H1 (cell line): ENCODE measurements around the gene ANKRD11. TPM values are rescaled to one million over a fixed set of nuclear protein-coding genes. Genes with fewer than 3 reads are reported as not detected.
"Not testable (repeated sequence)": the region's sequence is repeated elsewhere in the genome, so short reads cannot be mapped to it uniquely, and the experiment has no call there.

Experiments
- CTCF ChIA-PET: fragments of 300-600 bp; sonication (Branson Sonifier 250); formaldehyde crosslinking; loops from one replicate; lab custom pipeline; 2021; ENCODE audit not compliant: partially characterized antibody; lab: Charles Lee
- POLR2A ChIA-PET: fragments of 300-600 bp; sonication (Branson Sonifier 250); formaldehyde crosslinking; loops from one replicate; lab custom pipeline; 2021; ENCODE audit warnings: inconsistent platforms; ENCODE audit not compliant: partially characterized antibody; lab: Charles Lee
- DNase-seq, 2 experiments: peaks; one replicate each; pipeline versions ENCODE4 v3.0.0 to v3.0.0-alpha.2; 2010 to 2022; ENCODE audit warnings: low spot score in 2 of 2, low read depth in 1 of 2, mixed read lengths in 1 of 2
- FAIRE-seq: peaks from 2 replicates; lab custom pipeline; 2011; peaks lifted over from hg19 to GRCh38; lab: Jason Lieb, UNC
- H2AFZ ChIP-seq: 2 replicates; pipeline ENCODE4 v1.8.1; 2012; ENCODE audit warnings: low read length, inconsistent platforms
- H2AK5ac ChIP-seq: 2 replicates; pipeline ENCODE4 v1.6.1; 2013; ENCODE audit warnings: low read depth, low read length
- H2BK120ac ChIP-seq: replicated peaks from 2 replicates; pipeline ENCODE3; 2013; ENCODE audit warnings: low read depth, low read length, inconsistent platforms
- H2BK12ac ChIP-seq: 2 replicates; pipeline ENCODE4 v1.6.1; 2013; ENCODE audit warnings: low read depth, low read length
- H2BK15ac ChIP-seq: 2 replicates; pipeline ENCODE4 v1.6.1; 2013; ENCODE audit warnings: low read length
- H2BK20ac ChIP-seq: 2 replicates; pipeline ENCODE4 v1.6.1; 2013; ENCODE audit warnings: low read length
- H2BK5ac ChIP-seq: 2 replicates; pipeline ENCODE4 v1.6.1; 2013; ENCODE audit warnings: low read depth, low read length
- H3K14ac ChIP-seq: 2 replicates; pipeline ENCODE4 v1.6.1; 2013; ENCODE audit warnings: inconsistent platforms; ENCODE audit not compliant: insufficient read length
- H3K18ac ChIP-seq: 2 replicates; pipeline ENCODE4 v1.6.1; 2013; ENCODE audit warnings: low read length; ENCODE audit errors: extremely low read depth
- H3K23ac ChIP-seq: 2 replicates; pipeline ENCODE4 v1.6.1; 2013; ENCODE audit warnings: inconsistent platforms; ENCODE audit not compliant: insufficient read length
- H3K23me2 ChIP-seq: 2 replicates; pipeline ENCODE4 v1.6.1; 2013; ENCODE audit warnings: low read depth, low read length
- H3K27ac ChIP-seq: 2 replicates; pipeline ENCODE4 v1.6.1; 2011; ENCODE audit warnings: low read depth, low read length, inconsistent platforms
- H3K27me3 ChIP-seq, 4 experiments: replicated peaks in 1 of 4; 1 replicate in 1 of 4; 2 replicates in 3 of 4; pipeline versions ENCODE4 v1.6.1 to v1.8.1; 2011 to 2013; ENCODE audit warnings: low read length in 3 of 4, mild to moderate bottlenecking in 3 of 4, inconsistent platforms in 2 of 4, mixed read lengths in 2 of 4, moderate library complexity in 1 of 4; ENCODE audit not compliant: control insufficient read depth in 3 of 4, insufficient read depth in 3 of 4; ENCODE audit errors: extremely low read depth in 1 of 4
- H3K36me3 ChIP-seq, 4 experiments: 2 replicates each; pipeline versions ENCODE4 v1.6.1 to v1.8.1; 2011 to 2013; ENCODE audit warnings: mild to moderate bottlenecking in 4 of 4, low read length in 3 of 4, moderate library complexity in 2 of 4, control low read depth in 1 of 4, inconsistent platforms in 1 of 4; ENCODE audit not compliant: insufficient read depth in 4 of 4, control insufficient read depth in 2 of 4
- H3K4ac ChIP-seq: replicated peaks from 2 replicates; pipeline ENCODE3; 2013; ENCODE audit warnings: low read length, low read depth, mixed read lengths, inconsistent platforms; ENCODE audit not compliant: insufficient read length
- H3K4me1 ChIP-seq, 4 experiments: replicated peaks in 1 of 4; 1 replicate in 1 of 4; 2 replicates in 3 of 4; pipeline versions ENCODE4 v1.6.1 to v1.8.1; 2011 to 2013; ENCODE audit warnings: low read length in 3 of 4, inconsistent platforms in 2 of 4, mixed read lengths in 1 of 4; ENCODE audit not compliant: insufficient read depth in 4 of 4, control insufficient read depth in 3 of 4
- H3K4me2 ChIP-seq, 2 experiments: 2 replicates each; pipeline versions ENCODE4 v1.6.1 to v1.8.1; 2011 to 2013; ENCODE audit warnings: low read depth in 2 of 2, low read length in 2 of 2, control low read depth in 1 of 2, inconsistent platforms in 1 of 2, mild to moderate bottlenecking in 1 of 2; ENCODE audit not compliant: insufficient read depth in 1 of 2
- H3K4me3 ChIP-seq, 4 experiments: fragments of 200-600, 300-600 bp in 1 of 4; sonication (generic), shearing (Covaris generic), sonication (Bioruptor Twin) in 1 of 4; 2 replicates each; pipeline versions ENCODE4 v1.5.1 to v1.8.1; 2011 to 2016; ENCODE audit warnings: low read length in 4 of 4, low read depth in 3 of 4, control low read depth in 2 of 4, inconsistent platforms in 2 of 4, mild to moderate bottlenecking in 2 of 4, mixed read lengths in 1 of 4, moderate library complexity in 1 of 4; ENCODE audit not compliant: insufficient read depth in 2 of 4; ENCODE audit errors: extremely low read depth in 1 of 4
- H3K56ac ChIP-seq: replicated peaks from 2 replicates; pipeline ENCODE3; 2013; ENCODE audit warnings: low read depth, mild to moderate bottlenecking, mixed read lengths, low read length, inconsistent platforms; ENCODE audit not compliant: insufficient read length
- H3K79me1 ChIP-seq: 2 replicates; pipeline ENCODE4 v1.6.1; 2013; ENCODE audit warnings: low read depth, low read length, control low read depth
- H3K79me2 ChIP-seq, 2 experiments: 2 replicates each; pipeline versions ENCODE4 v1.6.1 to v1.8.1; 2012 to 2013; ENCODE audit warnings: low read length in 2 of 2, mild to moderate bottlenecking in 2 of 2, inconsistent platforms in 1 of 2; ENCODE audit not compliant: insufficient read depth in 2 of 2, control insufficient read depth in 1 of 2
- H3K9ac ChIP-seq, 4 experiments: replicated peaks in 1 of 4; 1 replicate in 1 of 4; 2 replicates in 3 of 4; pipeline versions ENCODE4 v1.6.1 to v1.8.1; 2011 to 2013; ENCODE audit warnings: low read depth in 3 of 4, low read length in 3 of 4, control low read depth in 2 of 4, mild to moderate bottlenecking in 2 of 4, moderate library complexity in 2 of 4, inconsistent platforms in 1 of 4; ENCODE audit errors: extremely low read depth in 1 of 4
- H3K9me3 ChIP-seq, 2 experiments: 2 replicates each; pipeline versions ENCODE4 v1.6.1 to v1.8.1; 2012 to 2013; ENCODE audit warnings: mild to moderate bottlenecking in 2 of 2, moderate library complexity in 2 of 2, control low read depth in 1 of 2, inconsistent platforms in 1 of 2, low read depth in 1 of 2, low read length in 1 of 2, mixed read lengths in 1 of 2; ENCODE audit not compliant: insufficient read depth in 2 of 2
- H4K20me1 ChIP-seq, 2 experiments: replicated peaks in 1 of 2; 2 replicates each; pipeline versions ENCODE3 to v1.8.1; 2011 to 2013; ENCODE audit warnings: inconsistent platforms in 2 of 2, low read length in 2 of 2, mild to moderate bottlenecking in 1 of 2; ENCODE audit not compliant: insufficient read depth in 2 of 2, control insufficient read depth in 1 of 2
- H4K5ac ChIP-seq: 2 replicates; pipeline ENCODE4 v1.6.1; 2013; ENCODE audit warnings: low read length, low read depth, mixed read lengths, inconsistent platforms; ENCODE audit not compliant: insufficient read length
- H4K8ac ChIP-seq: 2 replicates; pipeline ENCODE4 v1.8.0; 2013; ENCODE audit warnings: mild to moderate bottlenecking, moderate library complexity, low read length, inconsistent platforms; ENCODE audit not compliant: insufficient read depth; ENCODE audit errors: extremely low read depth
- H4K91ac ChIP-seq: replicated peaks from 2 replicates; pipeline ENCODE3; 2013; ENCODE audit warnings: low read length, mixed read lengths, inconsistent platforms; ENCODE audit not compliant: insufficient read length
- E2F6 ChIP-seq: IDR thresholded peaks from 2 replicates; pipeline ENCODE4 v1.6.1; 2012; ENCODE audit warnings: inconsistent platforms
- POLR2AphosphoS5 ChIP-seq: IDR thresholded peaks from 2 replicates; pipeline ENCODE4 v1.6.1; 2011; ENCODE audit warnings: low read depth, low read length
- RBBP5 ChIP-seq: IDR thresholded peaks from 2 replicates; pipeline ENCODE4 v1.7.1; 2012; ENCODE audit warnings: low read depth, mild to moderate bottlenecking, inconsistent platforms, low read length, moderate library complexity, borderline replicate concordance
- WGBS, 2 experiments: shearing (Covaris generic) in 1 of 2; methylation state at CpG; one replicate each; pipeline versions ENCODE4 v1.1.6 to v1.1.7; 2013 to 2015; ENCODE audit warnings: low lambda C conversion rate in 2 of 2, mixed read lengths in 2 of 2, inconsistent platforms in 1 of 2, low coverage in 1 of 2, missing lambda C conversion rate in 1 of 2; ENCODE audit not compliant: insufficient replicate concordance in 2 of 2, insufficient coverage in 1 of 2, insufficient read length in 1 of 2; ENCODE audit errors: extremely low coverage in 1 of 2, missing lambda C conversion rate in 1 of 2; 5-methylcytosine and 5-hydroxymethylcytosine counted together
- polyA plus RNA-seq, 7 experiments: library from polyadenylated mRNA; depleted of rRNA in 3 of 7; stranded (reverse) in 5 of 7; unstranded in 2 of 7; fragments of >200 nt in 5 of 7; fragments of 200-250 nt in 2 of 7; gene quantifications; 1 replicate in 5 of 7; 2 replicates in 1 of 7; 4 replicates in 1 of 7; pipeline versions ENCODE4 v1.2.1 to v1.2.3, GENCODE V29; 2011 to 2013; ENCODE audit warnings: missing spikeins in 2 of 7, mixed read lengths in 2 of 7
- total RNA-seq: library from RNA; stranded (reverse); fragmentation: NEBNext Ultra II Directional; extraction: Animal tissue kit (Norgen Biotek cat#: 25700); gene quantifications from 2 replicates; pipeline ENCODE4 v1.2.1, GENCODE V29; 2021

Gene ANKRD11
- total and polyA plus RNA-seq, 2 of the 8 experiments (the other 6 are each of a cell fraction or from before 2014, with no cell fraction given) = 46.5 to 142 TPM

GRCh38 chr16:89466920-89467319 is 23.4 kb downstream of the ANKRD11 start (continued):
- TF ChIP-seq E2F6 (no peak), POLR2AphosphoS5 (no peak), RBBP5 (no peak)

DNA sequence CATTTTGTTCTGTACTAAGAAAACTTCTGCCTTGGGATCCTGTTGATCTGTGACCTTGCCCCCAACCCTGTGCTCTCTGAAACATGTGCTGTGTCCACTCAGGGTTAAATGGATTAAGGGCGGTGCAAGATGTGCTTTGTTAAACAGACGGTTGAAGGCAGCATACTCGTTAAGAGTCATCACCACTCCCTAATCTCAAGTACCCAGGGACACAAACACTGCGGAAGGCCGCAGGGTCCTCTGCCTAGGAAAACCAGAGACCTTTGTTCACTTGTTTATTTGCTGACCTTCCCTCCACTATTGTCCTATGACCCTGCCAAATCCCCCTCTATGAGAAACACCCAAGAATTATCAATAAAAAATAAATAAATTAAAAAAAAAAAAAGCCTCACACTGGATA is 27.0 kb downstream of the ANKRD11 start:
- H3K4me3 ChIP-seq, H3K18ac ChIP-seq, H2BK120ac ChIP-seq, H2BK5ac ChIP-seq, H2AK5ac ChIP-seq, H2BK12ac ChIP-seq, H4K8ac ChIP-seq, H3K14ac ChIP-seq, H3K23ac ChIP-seq, H2BK20ac ChIP-seq, DNase-seq, H3K56ac ChIP-seq, H3K4me2 ChIP-seq, H3K79me1 ChIP-seq, H4K91ac ChIP-seq, H3K9me3 ChIP-seq, H3K27me3 ChIP-seq, FAIRE-seq, H3K23me2 ChIP-seq, H2BK15ac ChIP-seq, CTCF ChIA-PET, H3K4ac ChIP-seq, H3K36me3 ChIP-seq, H2AFZ ChIP-seq, H3K27ac ChIP-seq, H4K5ac ChIP-seq, H3K9ac ChIP-seq: not testable (repeated sequence)
- POLR2A ChIA-PET = interaction anchor here (0.7 kb wide), 1 partner anchor 46 kb away, joined by 3 read pairs; no protein-coding TSS in a partner anchor
- Histone ChIP-seq H3K79me2 (peaks cover 46 to 85% of the 10 kb centered on the region in 2 experiments), H3K4me1 (peaks cover 4 to 13% (median 6%) of the 10 kb centered on the region in 4 experiments; a peak in 5 of 7 replicates), H4K20me1 (peaks cover 26 to 27% of the 10 kb centered on the region in 2 experiments)
- WGBS, 2 experiments = 100% methylated on average over 5 of the region's 5 CpGs; no CpG with 5 or more reads in 1 of the 2 experiments
